HG03378 (cell line): ENCODE measurements around the gene MLX.
"Not testable (repeated sequence)": the region's sequence is repeated elsewhere in the genome, so short reads cannot be mapped to it uniquely, and the experiment has no call there.

Source experiments
- ATAC-seq: cut with Tn5 transposase; IDR thresholded peaks from one replicate; pipeline ENCODE4 v1.9.1; 2021; ENCODE audit warnings: mild to moderate bottlenecking, moderate library complexity; ENCODE audit not compliant: unreplicated experiment

The MLX gene

GRCh38 chr17:42554250-42555121 is 12.4 kb upstream of the MLX start:
- no peak for ATAC-seq

- no peak for ATAC-seq
Observed at GRCh38 chr17:42555122-42555622, 11.7 kb upstream of the MLX start.

- ATAC-seq: not testable (repeated sequence)
Observed at GRCh38 chr17:42555961-42556617, 10.8 kb upstream of the MLX start.

- ATAC-seq: no peak
Observed at GRCh38 chr17:42559075-42559474, 7.8 kb upstream of the MLX start.

GRCh38 chr17:42560246-42560645 is 6.7 kb upstream of the MLX start:
- no peak for ATAC-seq

GRCh38 chr17:42561897-42562387 is 5.0 kb upstream of the MLX start, which contains the start of gene COASY:
TSS of gene COASY (plus strand) at chr17:42562148. CDS start at chr17:42562623, 475 bp downstream.
- ATAC-seq: peak; percentile 44

- no peak for ATAC-seq
Observed at GRCh38 chr17:42562388-42563142, 4.3 kb upstream of the MLX start.

- no peak for ATAC-seq
Observed at GRCh38 chr17:42563143-42563509, 3.8 kb upstream of the MLX start.

- ATAC-seq: no peak
Observed at GRCh38 chr17:42563543-42563942, 3.4 kb upstream of the MLX start.

GRCh38 chr17:42563950-42564349 is 3.0 kb upstream of the MLX start:
- no peak for ATAC-seq

- ATAC-seq: no peak
Observed at GRCh38 chr17:42564815-42565522, 1.9 kb upstream of the MLX start.

GRCh38 chr17:42565523-42566214 is 1.2 kb upstream of the MLX start:
- no peak for ATAC-seq

- no peak for ATAC-seq
Observed at GRCh38 chr17:42566215-42566882, 551 bp upstream of the MLX start.

GRCh38 chr17:42568341-42569111 is 1.6 kb downstream of the MLX start:
- no peak for ATAC-seq

GRCh38 chr17:42571435-42572225 is 4.7 kb downstream of the MLX start:
- ATAC-seq: no peak

GRCh38 chr17:42573095-42573494 is 6.2 kb downstream of the MLX start:
- no peak for ATAC-seq

GRCh38 chr17:42574463-42574862 is 7.6 kb downstream of the MLX start:
- ATAC-seq: no peak

- no peak for ATAC-seq
Observed at GRCh38 chr17:42577140-42577531, 10.2 kb downstream of the MLX start.
